ENCODE measurements around the gene GNA15. TPM values are rescaled to one million over a fixed set of nuclear protein-coding genes. Genes with fewer than 3 reads are reported as not detected.

The GNA15 gene
- total and polyA plus RNA-seq, 2 of the 8 experiments (the other 6 are each of a cell fraction or from before 2014, with no cell fraction given), result 0.26 to 0.45 TPM

- TF ChIP-seq CEBPB (IDR thresholded peaks at IDR 0.05; ENCODE audit: low read depth, low read length), result no peak
Measured at GRCh38 chr19:3178377-3178972, 42.6 kb downstream of the GNA15 start, which contains the start of gene S1PR4 (continued).
